Neuronal stem cell (in vitro differentiated cells): ENCODE data around the gene ENTHD1.

Experiments
- DNase-seq: peaks from one replicate; pipeline ENCODE4 v3.0.0-alpha.2; 2013; ENCODE audit warnings: low spot score
- H2AFZ ChIP-seq: one replicate; pipeline ENCODE4 v1.6.1; 2013; ENCODE audit warnings: mild to moderate bottlenecking, low read length, inconsistent platforms
- H2AK5ac ChIP-seq: 2 replicates; pipeline ENCODE4 v1.6.1; 2013; ENCODE audit warnings: low read depth, mild to moderate bottlenecking, inconsistent platforms, low read length, moderate library complexity, mixed read lengths
- H2BK120ac ChIP-seq: 2 replicates; pipeline ENCODE4 v1.6.1; 2013; ENCODE audit warnings: low read depth, mild to moderate bottlenecking, inconsistent platforms, low read length, moderate library complexity, mixed read lengths
- H2BK12ac ChIP-seq: one replicate; pipeline ENCODE4 v1.6.1; 2013; ENCODE audit warnings: low read length, inconsistent platforms
- H2BK15ac ChIP-seq: 2 replicates; pipeline ENCODE4 v1.6.1; 2013; ENCODE audit warnings: mild to moderate bottlenecking, low read length, inconsistent platforms, mixed read lengths
- H2BK5ac ChIP-seq: one replicate; pipeline ENCODE4 v1.6.1; 2013; ENCODE audit warnings: inconsistent platforms, mild to moderate bottlenecking, low read length, moderate library complexity
- H3K14ac ChIP-seq: one replicate; pipeline ENCODE4 v1.6.1; 2013; ENCODE audit warnings: low read length, inconsistent platforms
- H3K18ac ChIP-seq: 2 replicates; pipeline ENCODE4 v1.6.1; 2013; ENCODE audit warnings: low read length, inconsistent platforms
- H3K23ac ChIP-seq: 2 replicates; pipeline ENCODE4 v1.6.1; 2013; ENCODE audit warnings: low read depth, mild to moderate bottlenecking, mixed read lengths, low read length, inconsistent platforms; ENCODE audit not compliant: poor library complexity
- H3K27ac ChIP-seq: replicated peaks from 3 replicates; pipeline ENCODE4 v1.5.1; 2013; ENCODE audit warnings: low read length, inconsistent platforms
- H3K27me3 ChIP-seq, 3 experiments: 2 replicates each; pipeline ENCODE4 v1.6.1; 2013; ENCODE audit warnings: low read length in 3 of 3, mild to moderate bottlenecking in 2 of 3, inconsistent platforms in 1 of 3, low read depth in 1 of 3, mixed read lengths in 1 of 3, moderate library complexity in 1 of 3; ENCODE audit not compliant: control insufficient read depth in 3 of 3, insufficient read depth in 3 of 3
- H3K36me3 ChIP-seq, 2 donors: replicated peaks in 1 of 2; 2 replicates each; pipeline ENCODE4 v1.6.1; 2013; ENCODE audit warnings: low read length in 2 of 2; ENCODE audit not compliant: control insufficient read depth in 2 of 2, insufficient read depth in 2 of 2
- H3K4ac ChIP-seq: 2 replicates; pipeline ENCODE4 v1.6.1; 2013; ENCODE audit warnings: inconsistent platforms, mild to moderate bottlenecking, low read length, moderate library complexity
- H3K4me1 ChIP-seq, 2 donors: 1 replicate in 1 of 2; 2 replicates in 1 of 2; pipeline ENCODE4 v1.6.1; 2013; ENCODE audit warnings: low read length in 2 of 2, low read depth in 1 of 2; ENCODE audit not compliant: control insufficient read depth in 2 of 2, insufficient read depth in 1 of 2
- H3K4me2 ChIP-seq: one replicate; pipeline ENCODE4 v1.6.1; 2013; ENCODE audit warnings: mild to moderate bottlenecking, low read length, inconsistent platforms; ENCODE audit not compliant: insufficient read depth, poor library complexity, severe bottlenecking
- H3K4me3 ChIP-seq, 2 donors: 2 replicates each; pipeline ENCODE4 v1.5.1; 2013; ENCODE audit warnings: low read length in 2 of 2, mild to moderate bottlenecking in 2 of 2, inconsistent platforms in 1 of 2, moderate library complexity in 1 of 2
- H3K79me1 ChIP-seq: one replicate; pipeline ENCODE4 v1.6.1; 2013; ENCODE audit warnings: low read depth, mild to moderate bottlenecking, inconsistent platforms, low read length, moderate library complexity
- H3K9ac ChIP-seq: one replicate; pipeline ENCODE4 v1.6.1; 2013; ENCODE audit warnings: mild to moderate bottlenecking, low read depth, low read length, inconsistent platforms; ENCODE audit not compliant: poor library complexity
- H3K9me3 ChIP-seq, 2 donors: replicated peaks in 1 of 2; 2 replicates each; pipeline versions ENCODE3 to v1.6.1; 2013; ENCODE audit warnings: low read length in 2 of 2, mild to moderate bottlenecking in 2 of 2, inconsistent platforms in 1 of 2, low read depth in 1 of 2, mixed read lengths in 1 of 2, moderate library complexity in 1 of 2; ENCODE audit not compliant: control insufficient read depth in 2 of 2, insufficient read depth in 1 of 2
- H4K8ac ChIP-seq: one replicate; pipeline ENCODE4 v1.6.1; 2013; ENCODE audit warnings: low read depth, mild to moderate bottlenecking, inconsistent platforms, low read length, moderate library complexity
- H4K91ac ChIP-seq: one replicate; pipeline ENCODE4 v1.6.1; 2013; ENCODE audit warnings: low read length, low read depth, mild to moderate bottlenecking, inconsistent platforms; ENCODE audit not compliant: poor library complexity
- whole genome bisulfite sequencing, 2 donors: extraction: QIAGEN DNeasy Blood & Tissue Kit; methylation state at CpG; one replicate each; pipeline ENCODE4 v1.1.7; 2013; ENCODE audit warnings: missing lambda C conversion rate in 2 of 2, mixed read lengths in 1 of 2; ENCODE audit not compliant: insufficient read length in 2 of 2, insufficient replicate concordance in 1 of 2; ENCODE audit errors: extremely low coverage in 2 of 2; 5-methylcytosine and 5-hydroxymethylcytosine counted together

ENTHD1 gene

GRCh38 chr22:39808081-39808480, 85.5 kb downstream of the ENTHD1 start:
- H2BK120ac ChIP-seq = no peak overlapping the region
- H3K23ac ChIP-seq = no peak overlapping the region
- no peaks in the 10 kb centered on the region for H3K36me3 ChIP-seq
- H3K4me1 ChIP-seq = peaks cover 0 to 11% of the 10 kb centered on the region in 2 donors
- no peaks in the 10 kb centered on the region for H3K27me3 ChIP-seq
- no peak overlapping the region for H3K9ac ChIP-seq
- H2AK5ac ChIP-seq = no peak overlapping the region
- no peaks in the 10 kb centered on the region for H3K9me3 ChIP-seq
- no peak overlapping the region for H4K8ac ChIP-seq
- no CpG with 5 or more reads among the region's 3 CpGs for WGBS, 2 donors
- H3K14ac ChIP-seq = no peak overlapping the region
- no peak overlapping the region for H2BK5ac ChIP-seq
- no peak overlapping the region for H3K27ac ChIP-seq
- H3K4me2 ChIP-seq = no peak overlapping the region
- no peaks in the 10 kb centered on the region for H3K79me1 ChIP-seq
- no peak for DNase-seq
- H4K91ac ChIP-seq = no peak overlapping the region
- no peak overlapping the region for H2BK12ac ChIP-seq
- no peak overlapping the region for H3K18ac ChIP-seq
- no peak overlapping the region for H3K4ac ChIP-seq
- H2BK15ac ChIP-seq = no peak overlapping the region
- H3K4me3 ChIP-seq = no peak overlapping the region
- no peak overlapping the region for H2AFZ ChIP-seq

DNA sequence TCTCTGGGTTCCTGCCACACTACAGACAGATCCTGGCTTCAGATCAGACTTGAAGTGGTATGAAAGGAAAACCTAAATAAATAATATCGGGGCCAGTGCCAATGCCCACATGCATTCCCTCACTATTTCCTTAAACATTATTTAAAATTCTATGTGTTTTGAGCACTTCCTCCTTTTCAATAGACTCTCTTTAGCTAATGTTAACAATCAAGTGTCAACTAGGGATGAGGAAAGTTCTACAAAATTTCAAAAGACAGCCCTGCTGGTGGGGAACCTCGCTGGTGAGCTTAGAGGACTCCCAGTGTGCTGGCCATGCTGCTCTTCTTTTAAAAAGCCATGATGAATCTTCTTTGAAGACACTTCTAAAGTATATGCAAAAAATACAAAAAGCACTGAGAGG, 87.5 kb downstream of the ENTHD1 start:
- Histone ChIP-seq H4K8ac (no peak overlapping the region), H3K4me3 (no peak overlapping the region), H3K4me1 (peaks cover 0 to 11% of the 10 kb centered on the region in 2 donors), H3K4ac (no peak overlapping the region), H3K9me3 (no peaks in the 10 kb centered on the region), H2BK15ac (no peak overlapping the region), H3K27me3 (no peaks in the 10 kb centered on the region), H2BK12ac (no peak overlapping the region), H3K79me1 (no peaks in the 10 kb centered on the region), H4K91ac (no peak overlapping the region), H2AK5ac (no peak overlapping the region), H3K4me2 (no peak overlapping the region), H3K27ac (no peak overlapping the region), H2AFZ (no peak overlapping the region), H2BK120ac (no peak overlapping the region), H3K23ac (no peak overlapping the region), H3K14ac (no peak overlapping the region), H3K18ac (no peak overlapping the region), H3K36me3 (no peaks in the 10 kb centered on the region), H2BK5ac (no peak overlapping the region), H3K9ac (no peak overlapping the region)
- no CpG with 5 or more reads among the region's 2 CpGs for WGBS, 2 donors
- DNase-seq = no peak

- Histone ChIP-seq H2BK5ac (no peak overlapping the region), H3K18ac (no peak overlapping the region), H3K4me2 (no peak overlapping the region), H3K23ac (no peak overlapping the region), H3K14ac (no peak overlapping the region), H2BK15ac (no peak overlapping the region), H2BK120ac (no peak overlapping the region), H3K36me3 (no peaks in the 10 kb centered on the region), H4K8ac (no peak overlapping the region), H3K79me1 (no peaks in the 10 kb centered on the region), H3K27me3 (no peaks in the 10 kb centered on the region), H3K4ac (no peak overlapping the region), H3K4me3 (no peak overlapping the region), H2AFZ (no peak overlapping the region), H4K91ac (no peak overlapping the region), H3K9me3 (no peaks in the 10 kb centered on the region), H3K4me1 (peaks cover 0 to 11% of the 10 kb centered on the region in 2 donors), H2BK12ac (no peak overlapping the region), H2AK5ac (no peak overlapping the region), H3K9ac (no peak overlapping the region), H3K27ac (no peak overlapping the region)
- WGBS, 2 donors = no CpG with 5 or more reads among the region's 5 CpGs
- no peak for DNase-seq
Measured at GRCh38 chr22:39805117-39805516, 88.4 kb downstream of the ENTHD1 start.

DNA sequence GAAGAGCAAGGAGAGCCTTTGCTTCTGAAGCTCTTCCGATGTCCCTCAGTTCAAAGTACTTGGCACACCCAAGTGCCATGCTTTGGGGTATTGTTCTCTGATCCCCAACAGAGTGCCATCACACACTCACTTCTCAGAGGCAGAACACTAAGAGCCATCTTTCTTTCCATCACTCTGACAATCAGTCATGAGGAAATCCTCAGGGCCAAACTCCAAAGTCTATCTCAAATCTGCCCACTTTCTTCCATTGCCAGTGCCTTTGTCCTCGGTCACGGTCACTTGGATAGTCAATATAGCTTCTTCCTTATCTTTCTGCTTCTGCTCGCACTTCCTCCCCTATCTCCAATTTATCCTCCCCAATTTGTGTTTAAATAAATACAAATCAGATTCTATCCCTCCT, 90.9 kb downstream of the ENTHD1 start:
- no peak overlapping the region for H4K91ac ChIP-seq
- H3K14ac ChIP-seq = no peak overlapping the region
- no peak overlapping the region for H3K23ac ChIP-seq
- H3K4me2 ChIP-seq = no peak overlapping the region
- H2BK5ac ChIP-seq = no peak overlapping the region
- no peak overlapping the region for H3K18ac ChIP-seq
- H2AFZ ChIP-seq = no peak overlapping the region
- H3K4ac ChIP-seq = no peak overlapping the region
- H3K79me1 ChIP-seq = no peaks in the 10 kb centered on the region
- no peaks in the 10 kb centered on the region for H3K27me3 ChIP-seq
- peaks cover 0 to 11% of the 10 kb centered on the region in 2 donors for H3K4me1 ChIP-seq
- peaks cover 7 to 14% of the 10 kb centered on the region in 2 donors for H3K9me3 ChIP-seq
- no peak overlapping the region for H3K4me3 ChIP-seq
- no peaks in the 10 kb centered on the region for H3K36me3 ChIP-seq
- no peak overlapping the region for H3K9ac ChIP-seq
- H2BK15ac ChIP-seq = no peak overlapping the region
- H2AK5ac ChIP-seq = no peak overlapping the region
- no peak overlapping the region for H2BK12ac ChIP-seq
- WGBS, 2 donors = no CpG with 5 or more reads among the region's 4 CpGs
- H4K8ac ChIP-seq = no peak overlapping the region
- H2BK120ac ChIP-seq = no peak overlapping the region
- no peak for DNase-seq
- no peak overlapping the region for H3K27ac ChIP-seq
